Measurements from ENCODE around the gene CADM1.

Gene CADM1

GRCh38 chr11:115504276-115505158 is at the start of gene CADM1:
Gene CADM1, minus strand, starts transcription at chr11:115504415.
- peak within 1 kb of the TSS; percentile 97 for H3K4me3 ChIP-seq (ENCODE audit: low read depth, low read length)
- H3K9me3 ChIP-seq (ENCODE audit: control insufficient read depth, insufficient read depth, low read length), result no peaks in the 10 kb centered on the region
- peak within 1 kb of the TSS; percentile 83 for H3K9ac ChIP-seq (ENCODE audit: low read depth, low read length)
- no peaks in the 10 kb centered on the region for H3K36me3 ChIP-seq (ENCODE audit: control insufficient read depth, insufficient read depth, low read length)
- H3K4me1 ChIP-seq (ENCODE audit: control insufficient read depth, insufficient read depth, low read length), result peaks cover 16% of the 10 kb centered on the region
- H3K27me3 ChIP-seq (ENCODE audit: control insufficient read depth, insufficient read depth, low read length), result peaks cover 59% of the 10 kb centered on the region

- H3K9ac ChIP-seq (ENCODE audit: low read depth, low read length), result no peak overlapping the region
- no peak overlapping the region for H3K4me3 ChIP-seq (ENCODE audit: low read depth, low read length)
- no peaks in the 10 kb centered on the region for H3K9me3 ChIP-seq (ENCODE audit: control insufficient read depth, insufficient read depth, low read length)
- H3K36me3 ChIP-seq (ENCODE audit: control insufficient read depth, insufficient read depth, low read length), result no peaks in the 10 kb centered on the region
- peaks cover 15% of the 10 kb centered on the region for H3K4me1 ChIP-seq (ENCODE audit: control insufficient read depth, insufficient read depth, low read length)
- no peaks in the 10 kb centered on the region for H3K27me3 ChIP-seq (ENCODE audit: control insufficient read depth, insufficient read depth, low read length)
Measured at GRCh38 chr11:115552773-115553438, 48.7 kb upstream of the CADM1 start.

- Histone ChIP-seq H3K4me3 (ENCODE audit: low read depth, low read length) (no peak overlapping the region), H3K4me1 (ENCODE audit: control insufficient read depth, insufficient read depth, low read length) (peaks cover 15% of the 10 kb centered on the region), H3K9ac (ENCODE audit: low read depth, low read length) (no peak overlapping the region), H3K9me3 (ENCODE audit: control insufficient read depth, insufficient read depth, low read length) (no peaks in the 10 kb centered on the region), H3K27me3 (ENCODE audit: control insufficient read depth, insufficient read depth, low read length) (no peaks in the 10 kb centered on the region), H3K36me3 (ENCODE audit: control insufficient read depth, insufficient read depth, low read length) (no peaks in the 10 kb centered on the region)
Measured at GRCh38 chr11:115552151-115552772, 48.0 kb upstream of the CADM1 start.

- Histone ChIP-seq H3K27me3 (ENCODE audit: control insufficient read depth, insufficient read depth, low read length) (no peaks in the 10 kb centered on the region), H3K9ac (ENCODE audit: low read depth, low read length) (no peak overlapping the region), H3K36me3 (ENCODE audit: control insufficient read depth, insufficient read depth, low read length) (no peaks in the 10 kb centered on the region), H3K4me3 (ENCODE audit: low read depth, low read length) (no peak overlapping the region), H3K4me1 (ENCODE audit: control insufficient read depth, insufficient read depth, low read length) (peaks cover 15% of the 10 kb centered on the region), H3K9me3 (ENCODE audit: control insufficient read depth, insufficient read depth, low read length) (no peaks in the 10 kb centered on the region)
Measured at GRCh38 chr11:115550291-115551059, 46.3 kb upstream of the CADM1 start.

- Histone ChIP-seq H3K4me1 (ENCODE audit: control insufficient read depth, insufficient read depth, low read length) (peaks cover 15% of the 10 kb centered on the region), H3K4me3 (ENCODE audit: low read depth, low read length) (peak overlapping the region; percentile 28), H3K9ac (ENCODE audit: low read depth, low read length) (no peak overlapping the region), H3K9me3 (ENCODE audit: control insufficient read depth, insufficient read depth, low read length) (no peaks in the 10 kb centered on the region), H3K36me3 (ENCODE audit: control insufficient read depth, insufficient read depth, low read length) (no peaks in the 10 kb centered on the region), H3K27me3 (ENCODE audit: control insufficient read depth, insufficient read depth, low read length) (no peaks in the 10 kb centered on the region)
Measured at GRCh38 chr11:115548878-115549528, 44.8 kb upstream of the CADM1 start.

- no peaks in the 10 kb centered on the region for H3K27me3 ChIP-seq (ENCODE audit: control insufficient read depth, insufficient read depth, low read length)
- H3K4me1 ChIP-seq (ENCODE audit: control insufficient read depth, insufficient read depth, low read length), result peaks cover 15% of the 10 kb centered on the region
- no peaks in the 10 kb centered on the region for H3K36me3 ChIP-seq (ENCODE audit: control insufficient read depth, insufficient read depth, low read length)
- no peak overlapping the region for H3K9ac ChIP-seq (ENCODE audit: low read depth, low read length)
- H3K9me3 ChIP-seq (ENCODE audit: control insufficient read depth, insufficient read depth, low read length), result no peaks in the 10 kb centered on the region
- H3K4me3 ChIP-seq (ENCODE audit: low read depth, low read length), result no peak overlapping the region
Measured at GRCh38 chr11:115545581-115546210, 41.5 kb upstream of the CADM1 start.

- H3K36me3 ChIP-seq (ENCODE audit: control insufficient read depth, insufficient read depth, low read length), result no peaks in the 10 kb centered on the region
- no peaks in the 10 kb centered on the region for H3K27me3 ChIP-seq (ENCODE audit: control insufficient read depth, insufficient read depth, low read length)
- H3K9me3 ChIP-seq (ENCODE audit: control insufficient read depth, insufficient read depth, low read length), result no peaks in the 10 kb centered on the region
- no peak overlapping the region for H3K9ac ChIP-seq (ENCODE audit: low read depth, low read length)
- H3K4me1 ChIP-seq (ENCODE audit: control insufficient read depth, insufficient read depth, low read length), result peaks cover 10% of the 10 kb centered on the region
- H3K4me3 ChIP-seq (ENCODE audit: low read depth, low read length), result no peak overlapping the region
Measured at GRCh38 chr11:115544422-115544948, 40.3 kb upstream of the CADM1 start.

GRCh38 chr11:115541518-115541917 is 37.3 kb upstream of the CADM1 start:
- Histone ChIP-seq H3K9me3 (ENCODE audit: control insufficient read depth, insufficient read depth, low read length) (no peaks in the 10 kb centered on the region), H3K36me3 (ENCODE audit: control insufficient read depth, insufficient read depth, low read length) (no peaks in the 10 kb centered on the region), H3K4me3 (ENCODE audit: low read depth, low read length) (no peak overlapping the region), H3K4me1 (ENCODE audit: control insufficient read depth, insufficient read depth, low read length) (no peaks in the 10 kb centered on the region), H3K9ac (ENCODE audit: low read depth, low read length) (no peak overlapping the region), H3K27me3 (ENCODE audit: control insufficient read depth, insufficient read depth, low read length) (no peaks in the 10 kb centered on the region)

GRCh38 chr11:115539844-115540243 is 35.6 kb upstream of the CADM1 start:
- no peaks in the 10 kb centered on the region for H3K27me3 ChIP-seq (ENCODE audit: control insufficient read depth, insufficient read depth, low read length)
- H3K9ac ChIP-seq (ENCODE audit: low read depth, low read length), result no peak overlapping the region
- H3K36me3 ChIP-seq (ENCODE audit: control insufficient read depth, insufficient read depth, low read length), result no peaks in the 10 kb centered on the region
- H3K9me3 ChIP-seq (ENCODE audit: control insufficient read depth, insufficient read depth, low read length), result no peaks in the 10 kb centered on the region
- no peaks in the 10 kb centered on the region for H3K4me1 ChIP-seq (ENCODE audit: control insufficient read depth, insufficient read depth, low read length)
- H3K4me3 ChIP-seq (ENCODE audit: low read depth, low read length), result no peak overlapping the region

GRCh38 chr11:115535781-115536180 is 31.6 kb upstream of the CADM1 start:
- Histone ChIP-seq H3K27me3 (ENCODE audit: control insufficient read depth, insufficient read depth, low read length) (no peaks in the 10 kb centered on the region), H3K36me3 (ENCODE audit: control insufficient read depth, insufficient read depth, low read length) (no peaks in the 10 kb centered on the region), H3K9ac (ENCODE audit: low read depth, low read length) (no peak overlapping the region), H3K4me3 (ENCODE audit: low read depth, low read length) (no peak overlapping the region), H3K9me3 (ENCODE audit: control insufficient read depth, insufficient read depth, low read length) (no peaks in the 10 kb centered on the region), H3K4me1 (ENCODE audit: control insufficient read depth, insufficient read depth, low read length) (no peaks in the 10 kb centered on the region)
